Skin of body (tissue), 2 donors: ENCODE data around the gene SEL1L3. TPM values are rescaled to one million over a fixed set of nuclear protein-coding genes. Genes with fewer than 3 reads are reported as not detected.
A peak's percentile ranks its signal among the peaks of the same experiment; 100 is the strongest.
"Not testable (repeated sequence)": the region's sequence is repeated elsewhere in the genome, so short reads cannot be mapped to it uniquely, and the experiment has no call there.

Experiments used
- DNase-seq: peaks from one replicate; lab custom pipeline; 2025; lab: John Stamatoyannopoulos, UW
- total RNA-seq: library from RNA; depleted of rRNA; stranded (reverse); fragments of >200 nt; gene quantifications from one replicate; pipeline ENCODE4 v1.2.3, GENCODE V29; 2014

Gene SEL1L3
- total RNA-seq, 1 donor from 2014 or later = 13.0 TPM

DNA sequence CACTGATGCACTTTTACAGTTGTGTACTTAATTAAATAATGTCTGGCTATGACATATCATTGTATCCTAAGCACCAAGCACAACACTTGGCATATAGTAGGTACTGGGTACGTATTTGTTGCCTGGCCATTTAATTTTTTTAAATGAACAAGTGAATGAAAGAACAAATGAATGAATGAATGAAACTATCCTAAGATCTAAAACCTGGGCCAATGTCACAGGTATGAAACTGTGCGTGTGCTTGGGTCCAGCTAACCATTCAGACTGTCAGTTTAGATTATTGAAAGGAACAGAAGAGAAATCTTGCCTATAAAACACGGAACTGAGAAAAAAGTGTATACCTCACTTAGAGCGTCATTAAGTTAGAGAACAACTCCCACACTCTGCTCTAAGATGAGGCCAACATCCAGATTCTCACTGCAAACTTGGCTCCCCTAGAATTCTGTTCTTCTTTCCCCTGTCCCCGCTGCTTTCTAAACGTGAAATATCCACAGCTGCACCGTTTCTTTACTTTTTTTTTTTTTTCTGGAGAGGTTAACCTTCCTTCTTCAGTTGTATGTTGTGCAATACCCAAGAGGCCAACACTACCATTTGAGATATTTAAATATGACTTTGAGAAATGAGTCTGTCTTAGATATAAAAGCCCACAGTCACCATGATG lies 17.3 kb upstream of the SEL1L3 start:
- peak; percentile 21 for DNase-seq

DNA sequence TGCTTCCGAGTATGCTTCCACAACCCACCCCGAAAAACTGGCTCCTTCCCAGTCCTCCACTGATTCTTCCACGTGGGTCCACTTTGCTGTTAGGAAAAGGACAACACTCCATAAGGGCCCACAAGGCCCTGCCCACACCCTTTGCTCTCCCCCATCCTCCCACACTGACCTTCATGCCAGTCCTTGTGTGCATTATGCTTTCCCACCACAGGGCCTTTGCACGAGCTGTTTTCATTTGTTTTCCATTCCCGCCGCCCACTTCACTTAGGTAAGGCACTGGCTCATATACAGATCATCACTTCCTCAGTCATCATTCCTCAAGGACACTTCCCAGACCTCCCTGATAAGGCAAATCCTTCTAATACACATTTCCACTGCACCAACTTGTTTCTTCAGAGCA lies 16.8 kb upstream of the SEL1L3 start:
- DNase-seq = no peak

DNA sequence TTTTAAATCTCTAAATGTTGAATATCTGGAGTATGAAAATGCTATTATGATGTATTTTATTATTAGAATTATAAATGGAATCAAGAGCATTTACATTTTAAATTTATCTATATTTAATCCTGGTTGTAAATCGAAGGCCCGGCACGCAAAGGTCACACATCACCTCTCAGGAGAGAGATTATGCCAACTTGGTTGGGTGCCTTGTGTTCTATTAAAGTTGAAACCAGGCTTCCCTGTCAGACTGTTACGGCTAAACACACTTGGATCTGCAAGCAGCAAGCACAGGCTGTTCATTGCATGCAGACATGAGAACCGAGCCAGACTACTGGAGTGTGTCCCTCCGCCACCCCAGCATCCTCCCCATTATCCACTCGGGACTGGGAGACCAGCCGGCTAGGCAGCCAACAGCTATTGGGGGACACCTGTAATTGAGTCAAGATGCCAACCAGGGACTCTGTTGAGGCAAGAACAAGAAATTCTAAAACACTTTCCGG lies 16.4 kb upstream of the SEL1L3 start:
- no peak for DNase-seq

DNA sequence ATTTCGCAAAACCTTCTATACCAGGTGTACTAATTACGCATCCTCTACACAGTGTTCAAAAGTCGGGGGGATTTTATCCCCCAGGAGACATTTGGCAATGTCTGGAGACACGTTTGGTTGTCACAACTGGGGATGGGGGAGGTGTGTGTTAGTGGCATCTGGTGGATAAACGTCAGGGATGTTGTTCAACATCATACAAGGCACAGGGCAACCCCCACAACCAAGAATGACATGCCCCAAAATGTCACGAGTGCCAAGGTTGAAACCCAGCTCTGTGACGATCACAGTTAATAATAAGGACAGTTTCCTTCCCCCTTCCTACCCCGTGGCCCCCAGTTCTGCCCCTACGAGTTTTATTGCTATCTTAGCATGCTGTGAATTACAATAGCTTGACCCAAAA lies 15.9 kb upstream of the SEL1L3 start:
- DNase-seq = no peak

DNA sequence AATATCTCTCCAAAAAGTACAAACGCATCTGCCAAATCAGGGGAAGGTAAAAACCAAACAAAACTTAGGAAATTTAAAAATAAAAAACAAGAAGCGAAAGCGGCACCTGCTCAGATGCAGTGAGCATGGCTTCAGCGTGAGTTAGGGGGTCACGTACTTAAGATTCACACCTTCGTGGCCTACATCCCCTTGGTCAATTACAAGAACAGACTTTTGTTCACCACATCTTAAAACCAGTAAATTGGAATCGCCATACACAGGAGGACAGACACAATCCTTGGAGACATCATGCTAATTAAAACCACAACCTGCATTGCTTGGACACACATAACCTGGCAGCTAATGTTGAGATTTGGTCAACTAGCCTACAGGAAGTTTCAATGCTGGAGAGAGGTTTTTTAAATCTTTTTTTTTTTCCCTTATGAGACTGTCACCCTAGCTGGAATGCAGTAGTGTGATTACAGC lies 12.5 kb upstream of the SEL1L3 start:
- DNase-seq = no peak

DNA sequence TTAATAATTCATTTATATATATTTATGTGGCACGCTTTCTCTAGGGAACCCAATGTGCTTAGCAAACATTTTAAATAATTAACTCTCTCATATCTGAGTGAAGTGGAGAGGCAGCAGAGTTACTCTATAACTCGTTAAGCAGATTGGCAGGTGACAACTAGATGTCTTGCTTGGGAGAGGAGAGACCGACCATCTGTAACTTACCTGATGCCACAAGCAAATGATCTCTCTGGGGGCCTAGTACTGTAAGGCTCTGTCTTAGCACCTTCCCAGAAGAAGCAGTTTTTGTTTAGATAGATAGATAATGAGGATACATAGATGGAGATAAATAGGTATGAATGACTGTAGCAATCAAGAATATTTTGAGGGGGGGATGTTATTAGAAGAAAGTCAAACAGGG lies 11.9 kb upstream of the SEL1L3 start:
- DNase-seq = no peak

DNA sequence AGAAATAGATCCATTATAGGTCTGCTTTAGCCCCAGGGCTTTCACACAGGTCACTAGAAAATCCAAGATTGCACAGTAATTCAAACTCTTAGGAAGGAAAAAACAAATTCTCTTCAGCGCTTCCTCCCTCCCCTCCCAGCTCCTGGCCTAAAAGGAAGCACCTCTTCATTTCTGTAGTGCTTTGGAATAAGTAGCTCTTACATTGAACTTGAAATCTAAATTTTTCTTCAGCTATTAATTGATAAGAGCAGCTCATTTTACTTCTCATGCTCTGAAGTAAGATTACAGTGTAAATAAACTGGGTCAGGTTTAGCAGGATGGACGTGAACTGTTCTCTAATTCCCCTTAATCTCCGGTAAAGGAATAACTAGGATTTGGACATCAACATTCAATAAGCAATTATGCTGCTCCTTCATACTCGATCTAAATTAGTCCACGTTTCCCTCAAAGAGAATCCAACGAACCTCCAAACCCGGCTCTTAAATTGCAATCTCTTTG lies 10.9 kb upstream of the SEL1L3 start:
- DNase-seq = no peak

DNA sequence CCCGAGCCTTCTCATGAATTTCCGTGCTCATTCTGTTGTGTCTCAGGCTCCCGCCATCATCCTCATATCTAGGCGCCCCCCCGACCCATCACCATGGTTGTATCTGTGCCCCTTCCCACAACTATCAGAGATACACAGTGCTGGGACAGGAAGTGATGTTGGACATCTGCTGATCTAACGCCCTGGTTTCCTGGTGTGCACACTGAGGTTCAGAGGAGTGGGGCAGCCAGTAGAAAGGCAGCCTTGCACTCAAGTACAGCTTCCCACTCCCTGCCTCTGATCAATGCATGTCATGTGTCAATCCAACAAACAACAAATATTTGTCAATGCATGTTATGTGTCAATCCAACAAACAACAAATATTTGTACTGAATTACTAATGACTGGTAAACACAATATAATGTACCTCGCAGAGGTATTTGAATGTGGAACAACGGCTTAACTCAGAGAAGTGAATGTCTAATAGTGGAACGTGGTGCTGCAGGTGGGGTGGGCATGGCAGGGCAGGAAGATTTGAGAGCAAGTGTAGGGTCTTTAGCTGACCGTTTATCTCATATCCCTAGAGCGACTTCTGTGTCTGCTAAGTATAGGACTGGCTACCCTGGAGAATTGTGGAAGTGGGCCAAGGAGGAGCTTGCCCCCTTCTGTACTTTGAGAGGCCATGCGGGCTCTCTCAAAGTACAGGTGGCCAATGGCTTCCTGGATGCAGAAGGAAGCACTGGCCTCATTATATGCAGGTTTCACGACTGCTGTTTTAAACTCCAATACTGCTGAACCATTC lies 10.3 kb upstream of the SEL1L3 start:
- DNase-seq = no peak

DNA sequence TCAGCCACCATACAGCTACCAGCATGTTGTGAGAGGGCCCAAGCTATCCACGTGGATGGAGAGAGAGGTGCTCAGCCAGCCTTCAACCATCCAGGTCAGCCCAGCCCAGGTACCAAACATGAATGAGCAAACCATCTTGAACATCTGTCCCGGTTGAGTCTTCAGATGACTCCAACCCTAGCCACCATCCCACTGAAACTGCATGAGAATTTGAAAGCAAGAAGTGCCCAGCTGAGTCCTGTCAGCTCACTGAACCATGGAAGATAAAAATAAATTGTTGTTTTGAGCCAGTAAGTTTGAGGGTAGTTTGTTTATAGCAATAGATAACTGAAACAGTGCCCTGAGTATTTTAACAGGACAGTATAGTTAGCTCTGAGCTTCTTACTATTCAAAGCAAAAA lies 7.3 kb upstream of the SEL1L3 start:
- no peak for DNase-seq

DNA sequence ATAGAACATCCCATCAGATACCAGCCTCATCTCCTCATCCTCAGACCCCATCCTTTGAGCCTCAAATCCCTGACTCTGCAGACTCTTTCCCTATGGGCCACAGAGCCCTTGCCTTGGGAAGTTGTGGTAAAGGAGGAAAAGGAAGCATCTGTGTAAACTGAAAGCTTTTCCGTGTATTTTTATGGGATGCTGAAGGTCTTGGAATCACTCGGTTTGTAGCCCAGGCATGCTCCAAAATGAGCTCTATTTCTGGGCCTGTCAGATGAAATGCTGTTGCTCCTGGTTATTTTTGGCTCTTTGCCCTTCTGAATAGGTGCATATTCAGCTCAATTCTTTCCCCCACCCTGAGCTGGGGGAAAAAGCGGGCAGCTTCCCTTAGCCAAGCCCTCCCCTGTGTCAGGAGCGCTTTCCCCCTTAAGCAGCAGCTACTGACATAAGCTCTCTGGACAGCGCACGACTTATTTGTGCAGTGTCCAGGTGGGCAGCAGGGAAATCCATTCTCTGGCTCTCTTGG lies 5.0 kb upstream of the SEL1L3 start:
- no peak for DNase-seq

DNA sequence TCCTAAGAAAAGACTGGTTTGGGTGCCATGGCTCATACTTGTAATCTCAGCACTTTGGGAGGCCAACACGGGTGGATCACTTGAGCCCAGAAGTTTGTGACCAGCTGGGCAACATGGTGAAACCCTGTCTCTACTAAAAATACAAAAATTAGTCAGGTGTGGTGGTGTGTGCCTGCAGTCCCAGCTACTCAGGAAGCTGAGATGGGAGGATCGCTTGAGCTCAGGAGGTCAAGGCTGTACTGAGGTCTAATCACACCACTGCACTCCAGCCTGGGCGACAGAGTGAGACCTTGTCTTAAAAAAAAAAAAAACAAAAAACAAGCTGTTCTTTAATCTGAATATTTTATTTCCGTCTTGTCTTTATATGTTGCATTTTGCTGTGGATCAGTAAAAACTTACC lies 3.6 kb upstream of the SEL1L3 start:
- DNase-seq = not testable (repeated sequence)

DNA sequence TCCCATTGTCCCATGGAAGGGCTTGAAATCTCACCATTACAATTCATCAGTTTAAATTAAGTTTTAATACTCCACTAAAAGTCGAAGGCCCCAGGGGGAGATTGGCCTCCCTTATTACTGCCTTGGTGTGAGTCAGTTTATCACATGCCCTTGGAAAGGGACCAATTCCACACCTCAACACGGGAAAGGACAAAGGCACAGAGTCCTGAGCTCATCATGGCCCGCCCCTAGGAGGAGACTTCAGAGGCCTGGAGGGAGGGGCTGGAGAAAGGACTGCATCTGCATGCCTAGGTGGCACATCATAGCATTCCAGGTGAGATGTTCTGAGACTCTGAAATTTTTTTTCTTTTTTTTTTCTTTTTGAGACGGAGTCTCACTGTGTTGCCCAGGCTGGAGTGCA lies 2.8 kb upstream of the SEL1L3 start:
- no peak for DNase-seq

DNA sequence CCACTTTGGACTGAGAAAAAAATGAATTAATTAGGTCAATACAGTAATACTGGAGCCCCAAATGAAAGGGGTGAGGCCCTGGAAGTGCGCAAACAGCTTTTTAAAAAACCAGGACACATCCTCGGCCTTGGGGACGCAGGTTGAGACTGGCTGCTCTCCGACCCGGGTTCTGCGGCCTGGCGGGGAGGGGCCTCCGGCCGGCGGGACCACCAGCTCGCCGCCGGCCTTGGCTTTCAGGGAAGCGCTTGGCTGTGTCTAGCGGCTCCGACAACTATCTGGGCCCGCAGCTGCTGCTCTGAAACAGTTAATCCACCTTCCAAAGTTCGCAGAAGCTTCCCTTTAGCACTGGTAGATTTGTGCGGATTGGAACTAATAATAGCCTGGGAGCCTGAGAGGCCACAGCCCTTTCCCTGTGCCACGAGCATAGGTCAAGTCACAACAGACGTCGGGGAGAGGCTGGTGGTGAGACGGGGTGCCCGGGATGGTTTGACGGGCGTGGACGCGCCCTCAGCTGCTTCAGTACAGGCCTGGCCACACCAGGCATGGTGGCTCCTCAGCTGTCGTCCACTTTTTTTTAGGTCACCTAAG lies 1.1 kb upstream of the SEL1L3 start:
- no peak for DNase-seq

DNA sequence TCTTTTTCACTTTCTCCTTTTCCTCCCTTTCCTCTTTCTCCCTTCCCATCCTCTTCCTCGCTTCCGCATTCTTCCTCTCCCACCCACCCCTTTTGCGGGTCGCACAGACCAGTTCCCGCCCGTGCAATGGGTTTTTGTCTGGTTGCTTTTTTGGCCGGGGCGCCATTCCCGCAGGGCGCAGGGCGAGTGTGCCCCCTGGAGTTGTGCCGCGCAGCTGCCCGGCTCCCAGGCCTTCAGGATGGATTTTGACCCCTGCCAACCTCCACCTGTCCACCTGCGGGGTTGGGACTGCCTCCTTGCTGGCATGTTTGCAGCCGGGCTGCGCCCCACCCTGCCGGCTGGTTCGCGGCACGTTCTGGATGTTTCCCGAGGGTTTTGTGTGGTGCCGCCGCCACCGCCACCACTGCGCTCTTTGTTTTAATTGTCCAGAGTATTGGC lies 578 bp upstream of the SEL1L3 start:
- no peak for DNase-seq

DNA sequence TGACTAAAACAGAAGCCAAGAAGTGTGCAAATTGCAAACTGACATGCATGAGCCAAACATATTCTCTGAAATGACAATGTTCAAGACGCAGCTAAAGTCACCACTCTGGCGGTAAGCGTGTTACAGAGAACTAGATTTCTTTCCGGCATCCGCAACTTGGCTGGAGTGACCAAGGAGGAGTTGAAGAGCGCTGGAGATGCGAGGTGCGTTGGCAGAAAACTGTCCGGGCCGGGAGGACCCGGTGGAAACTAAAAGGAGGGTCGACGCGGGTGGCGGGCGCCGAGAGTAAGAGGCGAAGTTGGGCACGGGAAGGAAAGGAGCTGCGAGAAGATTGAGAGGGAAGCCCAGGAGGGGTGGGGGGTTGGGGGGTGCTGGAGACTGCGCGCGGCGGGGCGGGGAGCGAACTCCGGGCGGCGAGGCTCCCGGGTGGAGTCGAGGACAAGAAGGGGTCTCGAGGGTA lies 807 bp downstream of the SEL1L3 start:
- DNase-seq = no peak

DNA sequence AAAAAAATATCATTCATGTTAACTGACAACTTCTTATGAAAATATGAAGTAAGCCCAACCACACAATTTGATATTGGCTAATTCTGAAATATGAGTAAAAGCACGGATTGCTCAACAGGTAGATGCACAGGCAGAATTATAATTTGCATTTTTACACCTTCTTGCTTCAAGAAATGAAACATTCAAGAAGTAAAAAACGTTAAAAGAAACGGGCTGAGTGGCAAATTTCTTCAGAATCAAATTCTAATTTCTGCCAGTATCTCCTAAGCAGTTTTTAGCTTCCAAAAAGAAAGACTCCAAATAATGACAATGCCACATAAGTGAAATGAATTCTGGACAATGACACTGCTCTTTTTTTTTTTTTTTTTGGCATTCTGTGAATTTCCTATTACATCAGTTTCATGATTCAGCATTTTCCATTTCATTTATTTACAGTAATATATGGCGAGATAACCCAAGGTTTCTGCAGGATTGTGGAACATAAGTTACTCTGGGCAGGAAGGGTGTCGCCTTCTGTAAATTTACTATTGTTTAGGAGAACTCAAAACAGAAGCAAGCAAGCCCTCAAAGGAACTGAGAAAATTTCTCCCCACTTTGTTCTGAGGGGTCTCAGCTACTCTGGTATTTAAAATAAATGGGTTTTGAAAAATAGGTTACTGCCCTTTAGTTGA lies 1.4 kb downstream of the SEL1L3 start:
- peak; percentile 58 for DNase-seq

DNA sequence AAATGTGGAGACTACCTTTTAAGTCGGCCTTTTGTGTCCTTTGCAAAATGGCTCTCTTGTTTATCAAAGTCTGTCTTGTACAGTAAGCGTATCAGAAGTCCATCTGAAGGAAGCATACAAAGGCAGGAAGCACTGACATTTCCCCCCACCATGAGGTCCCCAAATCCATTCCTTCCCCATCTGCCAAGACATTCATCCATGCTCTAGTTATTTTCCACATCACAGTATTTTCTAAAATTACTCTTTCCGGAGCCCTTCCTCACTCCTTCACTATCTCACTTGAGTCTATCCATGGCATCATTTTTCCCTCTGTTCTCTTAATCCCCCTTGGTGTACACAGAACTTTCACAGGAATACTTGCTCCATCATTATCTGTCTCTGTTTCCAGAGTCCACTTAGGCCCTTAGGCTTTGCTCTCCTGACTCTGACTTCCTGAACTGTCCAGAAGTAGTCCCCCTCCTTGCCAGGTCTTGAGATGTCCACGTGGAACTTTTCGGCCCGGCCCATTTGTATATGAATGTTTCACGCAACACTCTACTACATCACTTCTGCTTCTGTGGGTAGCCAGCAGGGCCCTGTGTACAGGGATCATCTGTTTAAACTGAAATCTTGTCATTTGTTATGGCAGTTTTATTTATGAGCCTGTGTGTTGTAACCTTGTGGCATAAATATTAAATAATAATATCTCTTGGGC lies 2.1 kb downstream of the SEL1L3 start:
- no peak for DNase-seq

DNA sequence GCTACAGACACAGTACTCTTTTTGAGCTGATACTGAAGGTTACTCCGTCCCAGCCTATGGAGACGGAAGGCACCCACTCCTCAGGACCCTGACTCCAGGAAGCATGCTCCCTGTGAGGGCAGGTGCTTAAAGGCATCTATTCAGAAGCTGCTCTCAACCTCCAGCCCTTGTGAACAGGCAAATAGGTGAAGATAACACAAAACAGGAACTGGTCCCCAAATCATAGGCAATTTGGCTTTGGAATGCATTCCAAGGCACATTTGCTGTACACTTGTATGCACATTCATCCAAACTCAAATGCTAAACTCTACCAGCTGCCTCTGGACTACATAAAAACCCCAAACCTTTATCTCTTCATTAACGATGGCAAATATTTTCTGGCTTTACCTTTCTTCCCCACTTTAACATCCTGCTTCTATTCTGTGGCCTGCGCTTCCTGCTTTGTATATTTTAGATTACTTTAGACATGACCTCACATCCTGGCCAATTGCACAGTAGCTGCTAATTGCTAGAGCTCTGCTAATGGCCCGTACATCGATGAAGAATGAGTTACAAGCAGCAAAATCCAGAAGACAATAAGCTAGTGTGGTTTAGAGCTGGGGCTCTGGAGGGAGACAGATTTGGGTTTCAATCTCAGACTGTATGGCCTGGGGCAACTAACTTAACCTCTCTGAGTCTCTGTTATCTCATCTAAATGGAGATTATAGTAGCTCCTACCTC lies 3.2 kb downstream of the SEL1L3 start:
- peak; percentile 12 for DNase-seq

DNA sequence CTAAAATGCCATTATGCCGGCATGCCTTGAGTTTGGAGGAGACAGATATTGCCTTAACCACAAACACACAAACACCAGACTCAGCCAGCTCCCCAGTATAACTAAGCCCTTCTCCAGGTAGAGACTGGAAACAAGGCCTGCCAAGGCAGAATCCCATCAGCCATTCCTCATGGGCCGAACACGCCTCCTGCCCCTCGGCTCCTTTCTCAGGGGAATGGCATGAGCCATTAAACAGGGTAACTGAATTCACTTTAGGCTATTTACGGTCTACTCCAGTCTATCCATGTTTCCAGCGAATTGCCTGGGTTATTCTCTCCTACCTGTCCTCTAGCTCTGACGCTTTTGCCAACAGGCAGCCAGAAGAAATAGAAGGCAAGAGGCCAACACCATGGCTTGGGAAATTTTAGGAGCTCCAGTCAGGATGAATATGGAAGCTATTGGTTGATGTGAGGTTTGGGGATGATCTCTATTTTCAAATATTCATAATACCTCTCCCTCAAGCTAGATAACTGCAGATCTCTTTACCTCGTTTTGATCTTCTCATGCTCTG lies 4.9 kb downstream of the SEL1L3 start:
- DNase-seq = no peak

DNA sequence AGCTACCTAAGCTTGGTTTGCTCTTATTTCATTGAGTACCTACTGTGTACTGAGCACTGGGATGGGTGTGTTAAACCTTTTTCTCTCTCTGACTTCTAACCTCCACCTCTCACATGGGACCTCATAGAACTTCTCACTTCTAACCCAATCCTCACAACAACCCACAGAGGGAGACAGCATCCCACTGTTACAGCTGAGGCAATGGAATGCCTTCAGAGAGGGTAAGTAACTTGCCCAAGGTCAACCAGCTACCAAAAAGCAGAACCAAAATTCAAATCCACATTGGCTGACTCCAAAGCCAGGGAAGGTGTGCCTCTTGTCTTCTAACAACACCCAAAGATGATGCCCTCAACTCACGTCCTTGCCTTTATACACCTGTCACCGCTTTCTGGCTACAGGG lies 5.4 kb downstream of the SEL1L3 start:
- no peak for DNase-seq
